NCI-H1092 (cell line): ENCODE results near the gene ZBTB7C.

Experiments
- DNase-seq: peaks from one replicate; lab custom pipeline; 2025; lab: John Stamatoyannopoulos, UW

ZBTB7C gene

DNA sequence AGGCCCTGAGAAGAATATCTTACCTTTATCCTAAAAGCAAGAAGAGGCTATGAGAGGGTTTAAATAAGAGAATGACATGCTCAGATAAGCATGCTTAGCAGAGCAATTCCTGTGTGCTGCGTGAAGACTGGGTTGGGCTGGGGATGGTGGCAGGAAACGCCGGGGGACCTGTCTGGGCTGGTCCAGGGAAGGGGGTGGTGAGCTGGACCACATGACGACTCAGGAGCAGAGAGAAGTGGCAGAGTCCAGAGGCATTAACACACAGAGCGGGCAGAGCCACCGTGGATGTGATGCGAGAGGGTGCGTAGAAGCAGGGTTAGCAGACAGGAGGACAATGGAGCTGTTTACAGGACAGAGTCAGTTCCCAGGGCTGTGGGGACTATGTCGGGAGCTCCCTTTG, 84.5 kb downstream of the ZBTB7C start:
- DNase-seq: no peak

DNA sequence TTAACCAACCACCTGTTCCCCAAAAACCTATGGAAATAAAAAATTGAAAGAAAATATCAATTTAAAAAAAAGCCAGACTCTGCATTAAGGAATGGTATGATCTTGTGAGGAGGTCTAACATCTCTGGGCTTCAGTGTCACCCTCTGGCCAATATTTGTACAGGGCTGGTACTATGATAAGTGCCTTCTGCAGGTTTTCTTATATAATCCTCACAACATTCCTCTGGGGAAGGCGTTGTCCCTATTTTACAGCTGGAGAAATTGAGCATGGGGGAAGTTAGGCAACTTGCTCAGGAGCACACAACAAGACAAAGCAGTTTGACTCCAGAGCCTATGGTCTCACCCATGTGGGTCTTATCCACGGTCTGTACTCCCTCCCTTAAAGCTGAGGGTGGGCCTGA, 86.0 kb downstream of the ZBTB7C start:
- no peak for DNase-seq

DNA sequence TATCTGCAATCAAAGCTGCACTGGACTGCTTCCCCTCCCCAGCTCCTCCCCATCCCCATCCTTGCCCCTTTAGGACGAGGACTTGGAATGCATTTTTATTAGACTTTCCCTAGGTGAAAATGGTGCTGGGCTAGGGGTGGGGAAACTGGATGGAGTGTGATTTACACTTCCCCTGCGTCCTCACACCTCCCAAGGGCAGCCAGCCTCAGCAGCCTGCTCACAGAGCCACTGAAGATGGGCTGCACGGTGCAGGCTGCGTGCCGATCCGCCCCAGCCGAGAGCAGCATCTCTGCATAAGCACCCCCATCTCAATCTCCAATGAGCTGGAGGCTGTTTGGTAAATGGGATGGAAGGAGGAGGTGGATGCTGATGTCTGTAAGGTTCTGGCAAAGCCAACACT, 87.6 kb downstream of the ZBTB7C start:
- no peak for DNase-seq

DNA sequence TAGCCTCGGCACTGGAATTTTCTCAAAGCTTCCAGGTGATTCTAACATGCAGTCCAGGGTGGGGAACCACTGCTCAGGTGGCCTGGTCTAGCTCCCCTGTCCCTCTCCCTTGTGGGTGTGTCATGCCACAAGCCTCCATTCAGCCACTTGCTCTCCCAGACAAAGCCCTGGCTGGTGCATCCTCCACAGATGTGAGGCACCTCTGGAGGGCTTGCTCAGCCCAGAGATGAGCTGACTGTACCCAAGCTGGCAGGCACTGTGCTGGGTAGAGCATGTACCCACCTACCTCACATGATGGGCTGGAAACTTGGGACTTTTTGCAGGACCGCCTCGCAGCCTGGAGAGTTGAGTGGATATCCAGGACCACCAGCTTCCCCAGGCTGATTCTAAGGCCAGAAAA, 88.1 kb downstream of the ZBTB7C start:
- DNase-seq: no peak

GRCh38 chr18:48320639-48320945, 88.6 kb downstream of the ZBTB7C start:
- DNase-seq: no peak

DNA sequence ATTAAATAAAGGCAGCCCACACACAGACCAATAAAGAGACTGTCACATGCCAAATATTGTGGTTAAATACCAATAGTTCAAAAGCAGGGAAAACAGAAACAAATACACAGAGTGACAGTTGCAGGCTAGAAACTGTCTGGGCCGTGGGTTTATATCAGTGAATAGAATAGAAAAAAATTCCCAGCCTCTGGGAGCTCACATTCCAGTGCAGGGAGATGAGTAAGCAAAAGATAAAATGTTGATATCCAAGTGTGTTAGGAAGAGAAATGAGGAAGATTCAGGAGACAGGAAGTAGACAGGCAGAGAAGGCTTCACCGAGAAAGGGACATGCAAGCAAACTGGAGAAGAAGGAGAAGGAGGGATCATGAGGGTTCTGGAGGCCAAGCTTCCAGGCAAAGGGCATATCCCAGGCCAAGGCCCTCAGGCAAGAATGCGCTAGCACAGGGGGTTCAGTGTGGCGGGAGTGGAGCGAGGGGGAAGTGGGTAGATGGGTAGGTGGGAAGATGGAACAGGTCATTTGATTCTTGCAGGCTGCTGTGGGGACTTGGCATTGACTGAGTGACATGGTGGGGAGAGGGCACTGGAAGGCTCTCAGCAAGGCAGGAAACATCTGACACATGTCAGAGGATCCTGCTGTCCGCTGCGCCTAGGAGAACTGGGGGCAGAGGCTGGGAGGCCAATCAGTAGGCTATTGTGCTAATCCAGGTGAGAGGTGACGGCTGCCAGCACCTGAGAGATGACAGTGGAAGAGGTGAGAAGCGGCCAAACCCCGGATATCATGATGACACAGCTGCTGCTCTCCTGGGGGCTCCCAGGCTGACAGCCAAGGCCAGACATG, 89.2 kb downstream of the ZBTB7C start:
- peak; percentile 94 for DNase-seq

DNA sequence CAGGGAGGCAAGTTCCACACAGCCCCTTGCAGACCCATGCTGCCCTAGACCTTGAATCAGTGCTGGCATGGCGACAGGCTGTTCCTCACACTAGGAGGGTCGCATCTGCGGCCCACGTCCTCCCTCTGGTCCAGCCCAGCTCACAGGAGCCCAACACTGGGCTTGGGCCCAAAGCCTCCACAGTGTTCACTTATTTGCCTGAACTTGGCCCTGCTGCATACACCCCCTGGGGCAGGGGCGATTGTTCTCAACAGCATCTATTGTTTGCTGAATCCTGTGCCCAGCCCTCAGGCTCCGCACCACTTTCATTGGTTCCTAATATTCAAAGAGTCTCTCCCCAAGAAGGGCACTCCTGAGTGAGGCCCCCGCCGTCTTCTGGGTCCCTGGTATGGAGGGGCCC, 90.7 kb downstream of the ZBTB7C start:
- DNase-seq: peak; percentile 60

- no peak for DNase-seq
Measured at GRCh38 chr18:48317781-48318381, 91.3 kb downstream of the ZBTB7C start.

- no peak for DNase-seq
Measured at GRCh38 chr18:48316177-48316576, 93.0 kb downstream of the ZBTB7C start.

GRCh38 chr18:48314690-48315089, 94.5 kb downstream of the ZBTB7C start:
- DNase-seq: peak; percentile 89

DNA sequence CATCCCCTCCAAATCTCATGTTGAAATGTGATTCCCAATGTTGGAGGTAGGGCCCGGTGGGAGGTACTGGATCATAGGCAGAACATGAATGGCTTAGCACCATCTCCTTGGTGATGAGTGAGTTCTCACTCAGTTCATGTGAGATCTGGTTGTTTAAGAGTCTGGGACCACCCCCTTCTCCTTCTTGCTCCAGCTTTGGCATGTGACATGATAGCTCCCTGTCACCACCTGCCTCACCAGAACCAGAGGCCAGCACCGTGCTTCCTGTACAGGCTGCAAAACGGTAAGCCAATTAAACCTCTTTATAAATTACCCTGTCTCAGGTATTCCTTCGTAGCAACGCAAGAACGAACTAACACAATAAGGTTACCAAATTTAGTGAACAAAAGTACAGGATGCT, 95.4 kb downstream of the ZBTB7C start:
- DNase-seq: no peak

GRCh38 chr18:48312066-48312465, 97.1 kb downstream of the ZBTB7C start:
- no peak for DNase-seq

DNA sequence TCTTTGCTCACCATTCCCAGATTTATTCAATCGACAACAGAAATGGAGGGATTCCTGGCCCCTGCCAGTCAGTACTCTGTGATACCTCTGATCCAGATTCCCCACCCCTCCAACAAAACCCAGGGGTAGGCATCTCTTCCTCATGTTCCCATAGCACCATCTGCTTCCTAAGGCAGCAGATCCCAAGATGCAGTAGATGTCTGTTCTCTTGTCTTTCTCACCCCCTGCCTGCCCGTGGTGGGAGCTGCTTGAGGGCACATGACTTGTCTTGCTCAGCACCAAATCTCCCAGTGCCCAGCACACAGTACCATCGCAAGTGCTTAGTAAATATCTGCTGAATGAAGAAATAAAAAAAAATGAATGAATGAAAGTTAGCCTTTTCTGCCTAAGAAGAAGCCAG, 98.2 kb downstream of the ZBTB7C start:
- DNase-seq: no peak

- DNase-seq: no peak
Measured at GRCh38 chr18:48310353-48310752, 98.8 kb downstream of the ZBTB7C start.

- DNase-seq: no peak
Measured at GRCh38 chr18:48308755-48309575, 100.2 kb downstream of the ZBTB7C start.

GRCh38 chr18:48308027-48308635, 101.1 kb downstream of the ZBTB7C start:
- DNase-seq: no peak

GRCh38 chr18:48306838-48307237, 102.3 kb downstream of the ZBTB7C start:
- DNase-seq: no peak

- DNase-seq: no peak
Measured at GRCh38 chr18:48304906-48305693, 104.1 kb downstream of the ZBTB7C start.

- DNase-seq: no peak
Measured at GRCh38 chr18:48303883-48304282, 105.3 kb downstream of the ZBTB7C start.

GRCh38 chr18:48302736-48303135, 106.4 kb downstream of the ZBTB7C start:
- no peak for DNase-seq

DNA sequence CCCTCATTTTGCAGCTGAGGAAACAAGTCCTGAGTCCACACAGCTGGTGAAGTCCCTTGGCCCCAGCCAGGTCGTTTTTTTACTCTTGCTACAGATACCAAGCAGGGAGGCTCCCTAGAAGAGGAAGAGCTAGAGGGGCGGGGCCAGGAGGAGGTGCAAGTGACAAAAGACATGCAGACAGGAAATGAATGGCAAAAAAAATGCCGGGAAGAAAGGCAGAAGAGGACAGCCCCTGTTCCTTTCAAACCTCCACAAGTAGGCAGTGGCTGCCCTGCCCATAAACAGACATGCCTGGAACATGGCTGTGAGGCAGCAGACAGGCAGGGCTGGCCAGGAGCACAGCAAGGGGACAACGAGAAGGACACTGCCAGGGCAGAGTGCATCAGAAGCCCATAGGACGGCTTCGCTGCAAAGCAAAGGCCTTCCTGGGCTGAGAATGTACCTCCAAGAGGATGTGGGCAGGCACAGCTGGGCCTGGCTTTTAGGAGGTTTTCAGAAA, 108.7 kb downstream of the ZBTB7C start:
- DNase-seq: peak; percentile 48

GRCh38 chr18:48297139-48297538, 112.0 kb downstream of the ZBTB7C start:
- DNase-seq: no peak
